Transverse colon (tissue), 4 donors: ENCODE measurements around the gene CANT1. TPM values are rescaled to one million over a fixed set of nuclear protein-coding genes. Genes with fewer than 3 reads are reported as not detected.
"Not testable (repeated sequence)": the region's sequence is repeated elsewhere in the genome, so short reads cannot be mapped to it uniquely, and the experiment has no call there.

Experiments used
- DNase-seq: peaks from one replicate; pipeline ENCODE4 v3.0.0-alpha.2; 2019
- H3K27ac ChIP-seq, 4 donors: fragments of 200-600 bp; sonication (generic); 2 replicates each; pipeline ENCODE4 v1.5.1; 2016 to 2018; ENCODE audit warnings: inconsistent platforms in 4 of 4
- H3K27me3 ChIP-seq: fragments of 200-600 bp; sonication (generic); 2 replicates; pipeline ENCODE4 v1.5.1; 2017; ENCODE audit warnings: inconsistent platforms
- H3K36me3 ChIP-seq, 4 donors: fragments of 200-600 bp; sonication (generic); 2 replicates each; pipeline ENCODE4 v1.5.1; 2017 to 2019; ENCODE audit warnings: inconsistent platforms in 4 of 4
- H3K4me1 ChIP-seq, 4 donors: fragments of 200-600 bp; sonication (generic); 2 replicates each; pipeline ENCODE4 v1.5.1; 2017 to 2020; ENCODE audit warnings: inconsistent platforms in 4 of 4
- H3K4me3 ChIP-seq, 4 donors: fragments of 200-600 bp; sonication (generic); 1 replicate in 1 of 4; 2 replicates in 3 of 4; pipeline versions ENCODE4 v1.5.1 to v1.6.1; 2017 to 2019; ENCODE audit warnings: inconsistent platforms in 4 of 4
- H3K9me3 ChIP-seq, 2 donors: fragments of 200-600 bp; sonication (generic); 2 replicates each; pipeline ENCODE4 v1.5.1; 2017 to 2019; ENCODE audit warnings: inconsistent platforms in 2 of 2
- CTCF ChIP-seq, 5 experiments: fragments of 200-600 bp in 3 of 5; fragments of 450-650 bp in 2 of 5; sonication (generic) in 3 of 5; IDR thresholded peaks; 1 replicate in 2 of 5; 2 replicates in 3 of 5; pipeline ENCODE4 v1.5.1; 2016 to 2017; ENCODE audit warnings: antibody characterized with exemption in 5 of 5, inconsistent platforms in 3 of 5, mild to moderate bottlenecking in 2 of 5, moderate library complexity in 1 of 5
- EP300 ChIP-seq: sonication (generic); formaldehyde crosslinking; IDR thresholded peaks from one replicate; pipeline ENCODE4 v1.6.1; 2017; ENCODE audit warnings: antibody characterized with exemption, low read depth
- POLR2A ChIP-seq: fragments of 450-650 bp; IDR thresholded peaks from one replicate; pipeline ENCODE4 v1.6.1; 2016; ENCODE audit warnings: antibody characterized with exemption, mild to moderate bottlenecking, moderate library complexity
- POLR2AphosphoS5 ChIP-seq, 3 donors: sonication (generic); formaldehyde crosslinking; IDR thresholded peaks; one replicate each; pipeline ENCODE4 v1.6.1; 2016; ENCODE audit warnings: antibody characterized with exemption in 3 of 3
- WGBS, 2 donors: methylation state at CpG; one replicate each; pipeline ENCODE4 v1.1.5; 2018; ENCODE audit warnings: low coverage in 1 of 2; 5-methylcytosine and 5-hydroxymethylcytosine counted together
- in situ Hi-C, 4 donors: fragments of 200-750 bp; cut with MboI; loops; one replicate each; pipeline versions ENCODE4 v1.15.0 to v1.15.1; 2017; ENCODE audit warnings: low sequenced_read_pairs in 3 of 4, low pct_ligation_motif_present in 1 of 4, low pct_unique_long_range_greater_than_20kb in 1 of 4
- intact Hi-C: fragments of 100-400 bp; cut with DNase I; formaldehyde crosslinking; loops from one replicate; pipeline ENCODE4 v1.15.1; 2023; ENCODE audit warnings: low total_unique reads
- total RNA-seq, 4 donors: library from RNA; depleted of rRNA; stranded (reverse); fragments of >200 nt; gene quantifications; one replicate each; pipeline ENCODE4 v1.1.0, GENCODE V29; 2016

The CANT1 gene
- total RNA-seq, 4 donors from 2014 or later: 89.4 to 231 (median 138) TPM

DNA sequence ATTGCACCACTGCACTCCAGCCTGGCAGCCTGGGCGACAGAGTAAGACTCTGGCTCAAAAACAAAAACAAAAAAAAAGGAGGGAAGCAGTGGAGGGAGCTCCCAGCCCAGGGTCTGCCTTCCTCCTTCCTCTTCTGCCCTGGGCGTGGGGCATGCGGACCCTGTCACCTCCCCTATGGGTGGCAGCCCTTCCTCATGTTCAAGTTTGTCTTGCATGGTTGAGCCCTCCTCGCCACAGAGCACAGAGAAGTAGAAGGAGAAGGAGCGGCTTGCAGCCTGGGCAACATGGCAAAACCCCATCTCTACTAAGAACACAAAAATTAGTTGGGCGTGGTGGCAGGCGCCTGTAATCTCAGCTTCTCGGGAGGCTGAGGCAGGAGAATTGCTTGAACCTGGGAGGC is 62.9 kb downstream of the CANT1 start:
- 88 to 93% methylated on average over 3 to 8 of the region's 8 CpGs for whole genome bisulfite sequencing, 2 donors
- H3K9me3 ChIP-seq: peaks cover 0 to 8% of the 10 kb centered on the region in 2 donors
- no peak for DNase-seq
- no peak overlapping the region for H3K27ac ChIP-seq
- H3K36me3 ChIP-seq: no peaks in the 10 kb centered on the region
- no peak overlapping the region for H3K4me3 ChIP-seq
- TF ChIP-seq EP300: no peak
- no peak for TF ChIP-seq CTCF (IDR thresholded peaks at IDR 0.05)
- no peak for TF ChIP-seq POLR2A
- no peak for TF ChIP-seq POLR2AphosphoS5 (IDR thresholded peaks at IDR 0.05)
- intact Hi-C loops (no loop called here), in situ Hi-C loops (no loop called here)
- H3K27me3 ChIP-seq: no peaks in the 10 kb centered on the region
- H3K4me1 ChIP-seq: peaks cover 0 to 9% (median 4%) of the 10 kb centered on the region in 4 donors

- DNase-seq: no peak
- intact Hi-C loops: no loop called here
These were observed 63.4 kb downstream of the CANT1 start for GRCh38 chr17:78946131-78946530.

DNA sequence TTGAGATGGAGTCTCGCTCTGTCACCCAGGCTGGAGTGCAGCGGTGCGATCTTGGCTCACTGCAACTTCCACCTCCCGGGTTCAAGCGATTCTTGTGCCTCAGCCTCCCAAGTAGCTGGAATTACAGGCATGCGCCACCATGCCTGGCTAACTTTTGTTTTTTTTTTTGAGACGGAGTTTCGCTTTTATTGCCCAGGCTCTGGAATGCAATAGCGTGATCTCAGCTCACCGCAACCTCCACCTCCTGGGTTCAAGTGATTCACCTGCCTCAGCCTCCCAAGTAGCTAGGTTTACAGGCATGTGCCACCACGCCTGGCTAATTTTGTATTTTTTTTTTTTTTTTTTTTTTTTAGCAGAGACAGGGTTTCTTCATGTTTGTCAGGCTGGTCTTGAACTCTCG is 64.1 kb downstream of the CANT1 start:
- intact Hi-C loops, in situ Hi-C loops, H3K4me1 ChIP-seq, H3K36me3 ChIP-seq, DNase-seq, H3K9me3 ChIP-seq, H3K27me3 ChIP-seq, H3K27ac ChIP-seq, H3K4me3 ChIP-seq: not testable (repeated sequence)
- WGBS, 2 donors: 83 to 87% methylated on average over 12 of the region's 12 CpGs

More at GRCh38 chr17:78946131-78946530, 63.4 kb downstream of the CANT1 start:
- peaks cover 0 to 9% (median 4%) of the 10 kb centered on the region in 4 donors for H3K4me1 ChIP-seq
- in situ Hi-C loops: no loop called here
- no peak overlapping the region for H3K27ac ChIP-seq
- no peak overlapping the region for H3K4me3 ChIP-seq
- H3K36me3 ChIP-seq: no peaks in the 10 kb centered on the region
- 83% methylated on average over 7 of the region's 7 CpGs; no CpG with 5 or more reads in 1 of the 2 donors for WGBS, 2 donors
- TF ChIP-seq EP300 (no peak), POLR2AphosphoS5 (IDR thresholded peaks at IDR 0.05) (no peak), POLR2A (no peak), CTCF (IDR thresholded peaks at IDR 0.05) (no peak)
- peaks cover 0 to 8% of the 10 kb centered on the region in 2 donors for H3K9me3 ChIP-seq
- H3K27me3 ChIP-seq: no peaks in the 10 kb centered on the region

DNA sequence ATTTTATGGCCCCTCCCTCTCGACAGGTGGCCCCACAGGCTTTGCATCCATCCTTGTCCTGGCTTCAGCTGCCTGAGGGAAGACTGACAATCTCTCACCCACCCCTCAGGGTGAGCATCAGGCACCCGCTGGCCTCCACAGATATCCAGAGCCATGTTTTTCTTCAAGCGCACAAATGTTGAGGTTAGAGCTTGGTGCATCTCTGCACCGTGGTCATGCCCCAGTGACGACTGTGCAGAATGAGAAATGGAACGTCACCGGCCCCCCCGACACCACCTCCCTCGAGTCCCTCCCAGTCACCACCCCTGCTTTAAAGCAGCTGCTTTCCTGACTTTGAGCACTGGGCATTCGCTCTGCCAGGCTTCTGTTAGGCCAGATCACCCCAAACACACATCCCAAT is 64.6 kb downstream of the CANT1 start:
- Histone ChIP-seq H3K36me3 (no peaks in the 10 kb centered on the region), H3K4me3 (no peak overlapping the region), H3K27ac (no peak overlapping the region), H3K9me3 (no peaks in the 10 kb centered on the region), H3K27me3 (no peaks in the 10 kb centered on the region), H3K4me1 (peaks cover 0 to 9% (median 4%) of the 10 kb centered on the region in 4 donors)
- no peak for DNase-seq
- no peak for TF ChIP-seq POLR2AphosphoS5 (IDR thresholded peaks at IDR 0.05)
- TF ChIP-seq CTCF (IDR thresholded peaks at IDR 0.05): no peak
- no peak for TF ChIP-seq EP300
- no peak for TF ChIP-seq POLR2A
- in situ Hi-C loops: no loop called here
- 70 to 82% methylated on average over 2 to 10 of the region's 10 CpGs for WGBS, 2 donors
- intact Hi-C loops: no loop called here

DNA sequence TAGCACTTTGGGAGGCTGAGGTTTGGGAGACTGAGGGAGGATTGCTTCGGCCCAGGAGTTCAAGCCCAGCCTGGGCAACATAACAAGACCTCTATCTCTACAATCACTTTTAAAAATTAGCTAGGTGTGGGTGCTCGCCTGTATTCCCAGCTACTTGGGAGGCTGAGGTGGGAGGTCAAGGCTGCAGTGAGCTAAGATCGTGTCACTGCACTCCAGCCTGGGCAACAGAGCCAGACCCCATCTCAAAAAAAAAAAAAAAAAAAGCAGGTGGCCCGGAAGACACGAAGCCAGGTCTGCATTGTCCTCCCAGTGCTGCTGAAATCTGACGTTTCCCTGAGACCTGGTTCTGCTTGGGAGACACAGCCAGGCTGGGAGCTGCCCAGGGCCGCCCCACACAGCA is 65.5 kb downstream of the CANT1 start:
- H3K9me3 ChIP-seq: no peaks in the 10 kb centered on the region
- TF ChIP-seq EP300: no peak
- no peak for TF ChIP-seq CTCF (IDR thresholded peaks at IDR 0.05)
- no peak for TF ChIP-seq POLR2A
- TF ChIP-seq POLR2AphosphoS5 (IDR thresholded peaks at IDR 0.05): no peak
- no peak for DNase-seq
- no peaks in the 10 kb centered on the region for H3K36me3 ChIP-seq
- WGBS, 2 donors: 93 to 96% methylated on average over 4 to 7 of the region's 7 CpGs
- intact Hi-C loops (no loop called here), in situ Hi-C loops (no loop called here)
- no peaks in the 10 kb centered on the region for H3K27me3 ChIP-seq
- H3K4me1 ChIP-seq: peaks cover 0 to 9% (median 4%) of the 10 kb centered on the region in 4 donors
- no peak overlapping the region for H3K4me3 ChIP-seq
- H3K27ac ChIP-seq: no peak overlapping the region
